Suprapubic skin (tissue), 4 donors: ENCODE data around the gene OTOG.

ENCODE experiments used
- EP300 ChIP-seq: sonication (generic); formaldehyde crosslinking; IDR thresholded peaks from one replicate; pipeline ENCODE4 v1.6.1; 2017; ENCODE audit warnings: antibody characterized with exemption
- POLR2A ChIP-seq, 2 donors: fragments of 450-650 bp; IDR thresholded peaks; one replicate each; pipeline ENCODE4 v1.6.1; 2017; ENCODE audit warnings: antibody characterized with exemption in 2 of 2, mild to moderate bottlenecking in 2 of 2, moderate library complexity in 2 of 2
- POLR2AphosphoS5 ChIP-seq, 3 donors: sonication (generic); formaldehyde crosslinking; IDR thresholded peaks; one replicate each; pipeline ENCODE4 v1.6.1; 2017; ENCODE audit warnings: antibody characterized with exemption in 3 of 3
- TF ChIP-seq, protein P1 (sequence below), 2 donors: fragments of 200-600 bp in 1 of 2; fragments of 450-650 bp in 1 of 2; sonication (generic) in 1 of 2; IDR thresholded peaks; one replicate each; pipeline ENCODE4 v1.5.1; 2016 to 2019; ENCODE audit warnings: antibody characterized with exemption in 2 of 2, mild to moderate bottlenecking in 1 of 2, moderate library complexity in 1 of 2

DNA sequence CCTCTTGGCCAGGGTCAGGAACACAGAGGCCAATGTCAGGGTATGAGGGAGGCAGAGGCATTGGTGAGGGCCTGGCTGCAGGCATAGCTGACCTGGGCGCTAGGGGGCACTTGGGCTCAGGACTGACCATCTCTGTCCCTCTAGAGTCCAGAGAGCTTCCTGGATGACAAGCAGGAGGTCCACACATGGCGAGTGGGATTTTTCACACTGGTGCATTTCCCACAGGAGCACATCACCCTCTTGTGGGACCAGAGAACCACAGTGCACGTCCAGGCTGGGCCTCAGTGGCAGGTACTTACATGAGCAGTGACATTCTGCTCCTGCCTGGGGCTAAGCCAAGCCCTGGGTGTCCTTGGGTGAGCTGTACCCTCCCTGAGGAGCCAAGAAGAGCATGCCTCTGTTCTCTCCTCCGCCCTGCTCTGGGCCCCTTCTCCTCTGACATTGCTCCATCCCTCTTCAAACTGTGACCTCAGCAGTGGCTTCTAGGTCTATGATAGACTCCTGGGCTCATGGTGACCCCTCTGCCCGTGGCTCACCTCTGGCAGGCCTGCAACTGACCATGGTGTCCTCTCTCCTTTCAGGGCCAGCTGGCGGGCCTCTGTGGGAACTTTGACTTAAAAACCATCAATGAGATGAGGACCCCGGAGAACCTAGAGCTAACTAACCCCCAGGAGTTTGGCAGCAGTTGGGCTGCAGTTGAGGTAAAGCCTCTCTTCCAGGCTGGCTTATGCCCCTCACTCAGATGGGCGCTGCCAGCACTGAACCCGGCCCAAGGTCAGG, 46.6 kb downstream of the OTOG start:
- TF ChIP-seq, protein P1, sequence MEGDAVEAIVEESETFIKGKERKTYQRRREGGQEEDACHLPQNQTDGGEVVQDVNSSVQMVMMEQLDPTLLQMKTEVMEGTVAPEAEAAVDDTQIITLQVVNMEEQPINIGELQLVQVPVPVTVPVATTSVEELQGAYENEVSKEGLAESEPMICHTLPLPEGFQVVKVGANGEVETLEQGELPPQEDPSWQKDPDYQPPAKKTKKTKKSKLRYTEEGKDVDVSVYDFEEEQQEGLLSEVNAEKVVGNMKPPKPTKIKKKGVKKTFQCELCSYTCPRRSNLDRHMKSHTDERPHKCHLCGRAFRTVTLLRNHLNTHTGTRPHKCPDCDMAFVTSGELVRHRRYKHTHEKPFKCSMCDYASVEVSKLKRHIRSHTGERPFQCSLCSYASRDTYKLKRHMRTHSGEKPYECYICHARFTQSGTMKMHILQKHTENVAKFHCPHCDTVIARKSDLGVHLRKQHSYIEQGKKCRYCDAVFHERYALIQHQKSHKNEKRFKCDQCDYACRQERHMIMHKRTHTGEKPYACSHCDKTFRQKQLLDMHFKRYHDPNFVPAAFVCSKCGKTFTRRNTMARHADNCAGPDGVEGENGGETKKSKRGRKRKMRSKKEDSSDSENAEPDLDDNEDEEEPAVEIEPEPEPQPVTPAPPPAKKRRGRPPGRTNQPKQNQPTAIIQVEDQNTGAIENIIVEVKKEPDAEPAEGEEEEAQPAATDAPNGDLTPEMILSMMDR (IDR thresholded peaks at IDR 0.05) = no peak
- TF ChIP-seq POLR2A (IDR thresholded peaks at IDR 0.05) (no peak), POLR2AphosphoS5 (IDR thresholded peaks at IDR 0.05) (no peak), EP300 (no peak)
